GM23248 (cell line): ENCODE results near the gene SEMA4C.

Experiments
- EZH2 ChIP-seq: fragments of 200-600 bp; sonication (generic); IDR thresholded peaks from 2 replicates; pipeline ENCODE4 v1.6.1; 2018; ENCODE audit warnings: antibody characterized with exemption, mild to moderate bottlenecking; ENCODE audit not compliant: insufficient read depth, poor library complexity, severe bottlenecking
- EZH2phosphoT487 ChIP-seq: fragments of 200-600 bp; sonication (generic); IDR thresholded peaks from 2 replicates; pipeline ENCODE4 v1.6.1; 2018; ENCODE audit warnings: antibody characterized with exemption, moderate library complexity, mild to moderate bottlenecking, low read depth; ENCODE audit not compliant: insufficient read depth

DNA sequence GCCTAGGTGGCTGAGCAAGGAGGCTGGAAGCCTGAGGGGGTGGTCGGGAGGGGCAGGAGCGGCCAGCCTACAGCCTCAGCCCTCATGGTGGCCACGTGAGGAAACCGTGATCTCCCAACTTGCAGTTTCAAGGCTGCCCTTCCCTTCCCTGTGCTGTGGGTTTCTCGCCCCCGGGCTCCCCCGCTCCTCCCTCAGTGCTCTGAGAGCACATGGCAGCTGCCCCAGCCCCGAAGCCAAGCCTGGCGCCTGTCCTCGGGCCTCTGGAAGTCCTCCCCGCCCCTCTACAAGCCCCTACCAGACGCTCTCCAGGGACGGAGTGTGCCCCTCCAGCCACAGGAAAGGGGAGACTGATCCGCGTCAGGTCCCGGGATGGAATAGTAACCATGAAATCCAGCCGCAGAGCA, 25.5 kb downstream of the SEMA4C start:
- TF ChIP-seq EZH2phosphoT487 (no peak), EZH2 (no peak)
